ENCODE data around the gene DDX10.

DDX10 gene

DNA sequence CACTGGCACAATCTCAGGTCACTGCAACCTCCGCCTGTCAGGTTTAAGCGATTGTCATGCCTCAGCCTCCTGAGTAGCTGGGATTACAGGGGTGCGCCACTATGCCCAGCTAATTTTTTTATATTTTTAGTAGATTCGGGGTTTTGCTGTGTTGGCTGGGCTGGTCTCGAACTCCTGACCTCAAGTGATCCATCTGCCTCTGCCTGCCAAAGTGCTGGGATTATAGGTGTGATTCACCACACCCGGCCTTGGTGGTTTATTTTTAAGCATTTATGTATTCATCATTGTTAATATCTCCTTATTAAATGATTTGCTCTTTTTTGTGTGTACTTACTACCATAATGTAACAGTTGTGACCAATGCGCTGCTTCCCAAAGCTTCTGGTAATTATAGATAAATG is 171.7 kb downstream of the DDX10 start:
- no peak for DNase-seq

DNA sequence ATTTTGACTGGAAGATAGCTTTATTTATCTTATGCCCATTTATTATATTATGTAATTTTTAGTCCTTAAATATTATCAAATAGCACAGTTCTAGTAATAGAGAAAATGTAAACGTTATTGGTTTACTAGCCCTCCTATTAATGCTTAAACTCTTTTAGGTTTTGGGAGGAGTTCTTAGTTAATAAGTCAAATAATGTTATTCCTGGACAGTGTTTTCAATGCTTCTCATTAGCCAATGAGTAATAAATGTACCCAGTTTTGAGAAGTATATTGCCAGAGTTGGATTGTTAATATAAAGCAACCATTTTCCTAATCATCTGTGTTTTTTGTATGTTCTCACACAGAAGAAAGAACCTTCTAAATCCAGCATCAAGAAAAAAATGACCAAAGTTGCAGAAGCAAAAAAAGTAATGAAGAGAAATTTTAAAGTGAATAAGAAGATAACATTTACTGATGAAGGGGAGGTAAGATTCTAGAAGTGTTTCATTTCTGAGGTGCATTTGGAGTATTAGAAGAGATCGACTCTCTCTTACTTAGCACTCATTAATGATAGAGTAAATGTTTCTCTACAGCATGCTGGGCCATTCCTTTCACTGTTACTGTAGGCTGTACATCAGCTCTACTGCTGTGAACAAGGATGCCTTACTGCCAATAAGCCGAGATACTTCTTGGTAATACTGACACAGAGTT is 173.4 kb downstream of the DDX10 start:
- DNase-seq, result no peak

- no peak for DNase-seq
Measured at GRCh38 chr11:108838792-108839105, 173.9 kb downstream of the DDX10 start.

- DNase-seq, result no peak
Measured at GRCh38 chr11:108846009-108846408, 181.1 kb downstream of the DDX10 start.

- no peak for DNase-seq
Measured at GRCh38 chr11:108847298-108847990, 182.6 kb downstream of the DDX10 start.

- DNase-seq, result no peak
Measured at GRCh38 chr11:108851781-108852180, 186.9 kb downstream of the DDX10 start.

DNA sequence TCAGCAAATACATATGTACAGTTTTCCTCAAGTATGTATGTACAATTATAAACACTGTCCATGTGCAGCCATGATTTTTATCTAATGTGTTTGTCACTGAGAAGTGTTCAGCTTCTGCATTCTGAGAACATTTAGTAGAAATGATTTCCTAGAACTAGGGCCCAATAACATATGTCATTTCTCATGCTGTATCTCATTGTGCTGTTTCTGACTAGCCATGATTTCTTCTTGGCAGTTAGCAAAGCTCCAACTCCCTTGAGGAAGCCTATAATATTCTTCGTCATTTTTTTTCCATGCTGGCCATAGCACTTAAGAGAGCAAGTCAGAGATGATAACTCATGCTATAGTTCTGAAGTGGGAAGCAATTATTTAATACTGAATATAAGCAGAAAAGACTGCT is 187.8 kb downstream of the DDX10 start:
- DNase-seq, result no peak

DNA sequence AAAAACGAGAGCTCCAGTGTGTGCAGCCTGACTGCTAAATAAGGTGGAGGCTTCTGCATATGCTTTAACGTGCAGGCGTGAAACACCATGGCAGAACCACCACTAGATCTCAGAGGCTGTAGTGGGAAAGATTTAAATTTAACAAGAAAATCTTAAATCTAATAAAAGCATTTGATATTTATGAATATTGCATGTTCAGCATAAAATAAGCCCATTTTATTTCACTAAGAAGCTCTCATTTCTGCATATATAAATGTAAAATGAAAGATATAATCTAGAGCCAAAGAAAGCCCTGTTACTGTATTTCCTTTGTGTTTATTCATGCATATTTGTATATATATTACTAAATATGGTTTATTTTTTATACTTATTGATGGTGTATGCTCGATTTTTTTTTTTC is 188.3 kb downstream of the DDX10 start:
- DNase-seq, result no peak

- DNase-seq, result no peak
Measured at GRCh38 chr11:108853864-108854263, 189.0 kb downstream of the DDX10 start.

GRCh38 chr11:108854346-108854745 is 189.5 kb downstream of the DDX10 start:
- no peak for DNase-seq

DNA sequence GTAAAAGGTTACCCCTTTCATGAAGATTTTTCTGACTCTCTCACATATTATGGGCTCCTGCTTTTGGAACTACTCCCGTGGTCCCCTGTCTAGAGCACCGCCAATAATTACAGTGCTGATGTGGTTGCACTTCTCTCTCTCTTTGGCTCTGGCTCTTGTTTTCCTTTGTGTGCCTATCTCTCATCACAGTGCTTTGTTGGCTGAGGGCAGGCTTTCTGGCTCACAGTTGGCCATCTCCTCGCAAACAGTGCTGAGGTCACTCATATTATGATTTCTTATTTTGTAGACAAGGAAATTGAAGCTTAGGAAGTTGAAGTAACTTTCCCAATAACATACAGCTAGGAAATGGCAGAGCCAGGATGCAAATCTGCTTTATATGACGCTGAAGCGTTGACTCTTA is 192.5 kb downstream of the DDX10 start:
- no peak for DNase-seq

DNA sequence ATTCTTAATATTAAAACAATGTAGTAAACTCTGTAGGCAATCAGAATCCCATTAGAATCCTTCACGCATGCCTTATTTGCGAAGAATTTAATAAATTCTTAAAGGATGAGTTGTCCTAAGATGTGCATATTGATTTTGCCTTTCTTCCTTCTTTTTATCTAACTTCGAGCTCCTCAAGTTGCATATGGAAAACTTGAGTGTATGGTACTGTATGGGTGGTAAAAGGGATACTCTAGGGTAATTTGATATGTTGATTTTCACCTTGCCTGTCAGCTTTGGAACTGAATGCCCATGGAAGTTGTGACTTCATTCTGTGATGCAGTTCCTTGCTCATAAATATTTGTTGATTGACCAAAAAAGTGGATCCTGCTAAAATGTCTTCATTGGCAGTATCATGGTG is 193.8 kb downstream of the DDX10 start:
- no peak for DNase-seq

DNA sequence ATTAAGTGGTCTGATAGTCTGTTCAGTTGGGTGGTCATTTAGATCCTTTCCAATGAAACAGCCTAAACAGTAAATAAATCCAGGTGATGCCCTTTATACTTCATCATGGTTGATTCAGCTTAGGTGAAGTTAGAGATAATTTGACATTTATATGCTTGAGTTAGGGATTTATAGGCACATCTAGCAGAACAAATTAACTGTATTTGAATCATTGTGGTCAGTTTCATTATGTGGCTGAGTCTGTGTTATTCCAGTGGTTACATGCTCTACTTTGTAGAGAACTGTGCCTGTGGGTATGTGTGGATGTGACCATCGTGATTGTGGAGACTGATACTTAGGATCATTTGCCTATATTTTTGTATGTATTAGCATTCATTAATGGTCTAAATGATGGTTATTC is 194.6 kb downstream of the DDX10 start:
- DNase-seq, result no peak

DNA sequence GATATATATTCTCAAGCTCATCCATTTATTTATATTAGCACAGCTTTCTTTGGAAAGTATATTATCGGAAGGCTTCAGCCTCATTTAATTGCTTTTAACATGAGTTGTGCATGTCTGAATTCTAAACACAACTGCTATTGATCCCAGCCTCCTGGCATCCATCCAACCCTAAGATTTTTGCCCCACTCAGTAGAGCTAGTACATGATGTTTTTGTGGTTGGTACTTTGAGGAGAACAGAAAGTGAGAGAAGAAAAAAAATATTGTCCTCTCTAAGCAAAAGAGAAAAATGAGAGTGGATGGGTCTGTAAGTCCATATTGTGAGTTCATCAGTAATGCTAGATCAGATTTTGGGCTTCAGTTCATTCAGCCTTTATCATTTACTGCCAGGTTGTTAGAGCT is 198.7 kb downstream of the DDX10 start:
- no peak for DNase-seq

DNA sequence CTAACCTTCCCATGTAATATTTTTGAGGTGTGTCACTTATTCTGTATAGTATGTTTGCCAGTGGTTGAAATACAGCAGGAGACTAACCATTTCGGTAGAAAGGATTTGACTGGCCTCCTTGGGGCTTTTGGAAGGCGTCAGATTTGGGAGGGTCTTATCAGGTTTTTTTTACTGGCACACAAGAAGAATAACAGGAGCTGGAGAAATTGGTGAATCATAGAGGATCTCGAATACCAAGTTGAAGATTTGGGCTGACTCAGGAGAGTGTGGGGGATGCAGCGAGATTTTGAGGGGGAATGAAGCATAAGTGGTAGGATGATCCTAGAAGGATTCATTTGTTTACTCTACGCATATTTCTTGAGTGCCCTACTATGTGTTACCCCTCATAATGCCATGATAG is 200.5 kb downstream of the DDX10 start:
- DNase-seq, result no peak

GRCh38 chr11:108866781-108867180 is 201.9 kb downstream of the DDX10 start:
- DNase-seq, result no peak

DNA sequence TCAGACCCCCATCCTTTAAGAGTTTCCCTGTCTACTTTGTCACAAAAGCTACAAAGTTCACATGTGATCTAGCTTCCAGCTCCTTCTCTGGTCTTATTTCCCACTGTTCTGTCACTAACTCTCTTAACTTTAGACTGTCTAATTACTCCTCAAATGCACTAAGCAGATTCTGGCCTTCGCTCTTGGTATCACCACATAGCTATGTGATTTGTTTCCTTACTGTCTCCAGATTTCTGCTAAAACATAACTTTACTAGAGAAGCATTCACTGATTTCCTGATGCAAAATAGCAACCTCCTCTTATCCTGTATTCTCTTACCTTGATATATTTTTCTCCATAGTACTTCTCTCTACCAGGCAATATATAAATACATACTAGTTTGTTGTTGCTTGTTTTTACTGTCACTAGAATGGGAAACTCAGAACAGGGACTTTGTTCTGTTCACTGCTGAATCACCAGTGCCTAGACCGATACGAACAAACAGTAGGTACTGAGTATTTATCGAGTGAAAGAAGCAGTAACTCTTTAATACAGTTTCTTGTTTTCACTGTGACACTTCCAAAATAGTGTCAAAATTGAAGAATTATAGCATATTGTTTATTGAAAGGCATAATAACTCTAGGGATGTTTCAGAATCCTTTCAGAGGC is 205.6 kb downstream of the DDX10 start:
- DNase-seq, result no peak

DNA sequence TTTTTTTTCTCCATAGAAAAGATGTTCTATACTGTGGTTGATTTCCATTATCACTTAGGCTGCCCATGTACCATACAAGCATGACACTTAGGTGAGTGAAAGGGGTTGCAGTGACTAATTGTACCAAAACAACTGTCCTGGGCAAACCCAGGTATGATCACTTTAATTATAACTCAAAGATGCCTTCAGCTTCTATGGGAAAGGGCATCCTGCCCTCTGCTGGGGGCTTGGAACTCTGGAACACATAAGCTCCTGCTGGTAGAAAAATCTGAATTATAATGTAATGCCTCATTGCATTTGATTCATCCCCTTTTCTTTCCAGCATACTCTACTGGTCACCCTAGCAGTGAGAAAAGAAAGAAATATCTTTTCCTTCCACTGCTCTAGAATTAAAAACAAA is 206.3 kb downstream of the DDX10 start:
- no peak for DNase-seq

GRCh38 chr11:108871867-108872266 is 207.0 kb downstream of the DDX10 start:
- DNase-seq, result no peak

GRCh38 chr11:108872781-108873291 is 208.0 kb downstream of the DDX10 start:
- no peak for DNase-seq

DNA sequence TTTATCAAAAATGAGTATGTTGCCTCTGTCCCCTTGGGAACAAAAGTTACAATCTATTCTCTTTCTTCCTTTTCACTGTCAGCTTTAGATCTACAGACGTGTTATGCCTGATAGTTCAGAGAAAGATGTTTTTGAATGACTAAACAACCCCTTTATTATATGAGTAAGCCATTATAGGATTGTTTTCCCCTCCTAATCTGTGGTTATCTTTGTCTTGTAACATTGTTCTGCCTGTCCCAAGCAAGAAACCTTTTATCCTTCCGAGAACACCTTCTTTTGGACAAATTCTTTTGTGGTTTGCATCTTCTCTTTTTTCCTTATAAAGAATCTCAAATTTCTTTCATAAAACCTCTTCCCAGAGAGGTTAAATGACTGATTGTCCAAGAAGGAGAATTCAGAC is 208.4 kb downstream of the DDX10 start:
- no peak for DNase-seq

- DNase-seq, result no peak
Measured at GRCh38 chr11:108873941-108874340, 209.1 kb downstream of the DDX10 start.

DNA sequence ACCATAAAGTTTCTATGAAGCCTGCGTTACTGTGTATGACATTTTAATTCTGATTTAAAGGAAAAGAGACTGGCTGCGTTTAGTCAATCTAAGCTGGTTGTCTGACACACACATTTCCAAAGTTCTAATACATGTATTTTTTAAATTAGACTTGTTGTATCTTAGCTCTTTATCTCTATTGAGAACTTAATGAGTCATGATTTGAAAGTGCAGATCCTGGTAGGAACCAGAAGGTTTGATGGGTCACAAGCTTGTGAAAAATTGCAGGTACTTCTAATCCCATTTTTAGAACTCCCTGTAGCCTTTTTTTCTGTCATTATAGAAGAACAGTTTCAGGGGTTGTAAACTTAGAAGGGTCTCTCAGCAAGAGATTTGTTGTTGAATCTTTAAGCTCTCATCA is 210.3 kb downstream of the DDX10 start:
- no peak for DNase-seq

DNA sequence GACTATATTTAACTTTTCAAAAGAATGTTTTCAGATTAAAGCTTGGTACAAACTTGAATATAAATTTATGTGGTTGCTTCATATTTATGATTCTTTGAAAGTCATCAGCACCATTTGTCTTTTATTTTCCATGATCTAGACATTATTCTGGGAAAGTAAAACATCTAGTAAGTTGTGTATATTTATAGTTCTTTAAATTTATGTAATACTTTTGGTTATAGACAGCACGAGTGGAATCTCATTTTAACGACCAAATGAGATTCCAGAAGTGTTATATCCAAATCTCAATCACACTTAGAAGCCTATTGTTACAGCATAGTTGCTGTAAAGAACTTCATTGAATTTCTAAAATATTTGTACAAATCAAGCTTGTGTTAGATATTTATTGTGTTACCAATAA is 212.3 kb downstream of the DDX10 start:
- no peak for DNase-seq
